ENCODE results near the gene TACC2.

The TACC2 gene

DNA sequence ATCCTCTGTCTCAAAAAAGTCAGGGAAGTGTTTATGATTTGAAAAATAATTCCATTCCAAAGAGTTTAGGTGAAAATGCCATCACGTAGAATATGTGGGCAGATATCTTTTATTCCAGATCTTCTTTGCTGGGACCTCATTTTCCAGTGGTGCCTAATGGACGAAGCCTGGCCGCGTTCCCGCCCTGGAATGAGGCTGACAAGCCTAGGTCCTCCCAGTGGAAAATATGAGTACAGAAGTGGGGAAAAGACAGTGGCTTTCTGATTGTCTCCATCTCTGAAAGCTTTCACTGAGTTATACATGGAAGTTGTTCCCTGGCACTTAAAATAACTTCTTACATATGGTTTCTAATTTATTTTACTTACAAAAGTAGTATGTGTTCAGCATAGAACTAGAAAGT lies 139.4 kb downstream of the TACC2 start:
- peak; percentile 68 for ATAC-seq
- no peak for TF ChIP-seq OSR1 (CRISPR knock-in tag; IDR thresholded peaks at IDR 0.05)
- TF ChIP-seq, protein P1, sequence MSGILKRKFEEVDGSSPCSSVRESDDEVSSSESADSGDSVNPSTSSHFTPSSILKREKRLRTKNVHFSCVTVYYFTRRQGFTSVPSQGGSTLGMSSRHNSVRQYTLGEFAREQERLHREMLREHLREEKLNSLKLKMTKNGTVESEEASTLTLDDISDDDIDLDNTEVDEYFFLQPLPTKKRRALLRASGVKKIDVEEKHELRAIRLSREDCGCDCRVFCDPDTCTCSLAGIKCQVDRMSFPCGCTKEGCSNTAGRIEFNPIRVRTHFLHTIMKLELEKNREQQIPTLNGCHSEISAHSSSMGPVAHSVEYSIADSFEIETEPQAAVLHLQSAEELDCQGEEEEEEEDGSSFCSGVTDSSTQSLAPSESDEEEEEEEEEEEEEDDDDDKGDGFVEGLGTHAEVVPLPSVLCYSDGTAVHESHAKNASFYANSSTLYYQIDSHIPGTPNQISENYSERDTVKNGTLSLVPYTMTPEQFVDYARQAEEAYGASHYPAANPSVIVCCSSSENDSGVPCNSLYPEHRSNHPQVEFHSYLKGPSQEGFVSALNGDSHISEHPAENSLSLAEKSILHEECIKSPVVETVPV (CRISPR knock-in tag; IDR thresholded peaks at IDR 0.05) = no peak
- no peak for TF ChIP-seq ZNF565 (CRISPR knock-in tag; conservative IDR thresholded peaks at IDR 0.05; ENCODE audit: low read depth)
- TF ChIP-seq PPARA (CRISPR knock-in tag; IDR thresholded peaks at IDR 0.05; ENCODE audit: borderline replicate concordance) = no peak
- TF ChIP-seq ESRRG (CRISPR knock-in tag; IDR thresholded peaks at IDR 0.05) = no peak
- no peak for TF ChIP-seq GLIS3 (CRISPR knock-in tag; IDR thresholded peaks at IDR 0.05)
- TF ChIP-seq TOX (CRISPR knock-in tag; IDR thresholded peaks at IDR 0.05; ENCODE audit: borderline replicate concordance) = no peak

DNA sequence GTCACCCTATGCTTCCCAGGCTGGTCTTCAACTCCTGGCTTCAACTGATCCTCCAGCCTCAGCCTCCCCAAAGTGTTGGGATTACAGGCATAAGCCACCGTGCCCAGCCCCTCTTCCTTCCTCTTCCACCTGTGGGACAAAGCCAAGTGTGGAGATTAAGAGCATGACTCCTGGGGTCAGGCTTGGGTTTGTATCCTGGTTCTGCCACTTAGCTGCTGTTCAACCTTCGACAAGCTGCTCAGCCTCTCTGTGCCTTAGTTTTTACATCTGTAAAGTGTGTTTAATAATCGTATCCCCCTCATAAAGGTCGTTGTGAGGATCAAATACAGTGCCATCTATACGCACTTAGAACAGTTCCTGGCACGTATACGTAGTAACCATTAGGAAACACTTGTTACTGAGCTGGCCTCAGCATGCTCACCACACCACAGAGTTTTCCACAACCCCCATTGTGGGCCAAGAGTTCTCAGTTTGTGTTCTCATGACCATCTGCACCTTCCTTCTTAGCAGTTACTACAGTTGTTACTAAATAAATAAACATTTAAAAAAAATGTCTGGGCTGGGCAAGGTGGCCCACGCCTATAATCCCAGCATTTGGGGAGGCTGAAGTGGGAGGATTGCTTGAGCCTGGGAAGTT lies 141.6 kb downstream of the TACC2 start:
- ATAC-seq = no peak
- no peak for TF ChIP-seq BACH2 (CRISPR knock-in tag; IDR thresholded peaks at IDR 0.05; ENCODE audit: borderline replicate concordance)
- TF ChIP-seq, protein P1 (CRISPR knock-in tag; IDR thresholded peaks at IDR 0.05) = no peak
- no peak for TF ChIP-seq CSDC2 (CRISPR knock-in tag; IDR thresholded peaks at IDR 0.05)
- TF ChIP-seq, protein P2, sequence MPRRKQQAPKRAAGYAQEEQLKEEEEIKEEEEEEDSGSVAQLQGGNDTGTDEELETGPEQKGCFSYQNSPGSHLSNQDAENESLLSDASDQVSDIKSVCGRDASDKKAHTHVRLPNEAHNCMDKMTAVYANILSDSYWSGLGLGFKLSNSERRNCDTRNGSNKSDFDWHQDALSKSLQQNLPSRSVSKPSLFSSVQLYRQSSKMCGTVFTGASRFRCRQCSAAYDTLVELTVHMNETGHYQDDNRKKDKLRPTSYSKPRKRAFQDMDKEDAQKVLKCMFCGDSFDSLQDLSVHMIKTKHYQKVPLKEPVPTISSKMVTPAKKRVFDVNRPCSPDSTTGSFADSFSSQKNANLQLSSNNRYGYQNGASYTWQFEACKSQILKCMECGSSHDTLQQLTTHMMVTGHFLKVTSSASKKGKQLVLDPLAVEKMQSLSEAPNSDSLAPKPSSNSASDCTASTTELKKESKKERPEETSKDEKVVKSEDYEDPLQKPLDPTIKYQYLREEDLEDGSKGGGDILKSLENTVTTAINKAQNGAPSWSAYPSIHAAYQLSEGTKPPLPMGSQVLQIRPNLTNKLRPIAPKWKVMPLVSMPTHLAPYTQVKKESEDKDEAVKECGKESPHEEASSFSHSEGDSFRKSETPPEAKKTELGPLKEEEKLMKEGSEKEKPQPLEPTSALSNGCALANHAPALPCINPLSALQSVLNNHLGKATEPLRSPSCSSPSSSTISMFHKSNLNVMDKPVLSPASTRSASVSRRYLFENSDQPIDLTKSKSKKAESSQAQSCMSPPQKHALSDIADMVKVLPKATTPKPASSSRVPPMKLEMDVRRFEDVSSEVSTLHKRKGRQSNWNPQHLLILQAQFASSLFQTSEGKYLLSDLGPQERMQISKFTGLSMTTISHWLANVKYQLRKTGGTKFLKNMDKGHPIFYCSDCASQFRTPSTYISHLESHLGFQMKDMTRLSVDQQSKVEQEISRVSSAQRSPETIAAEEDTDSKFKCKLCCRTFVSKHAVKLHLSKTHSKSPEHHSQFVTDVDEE (CRISPR knock-in tag; IDR thresholded peaks at IDR 0.05) = no peak
- no peak for TF ChIP-seq ZFP3 (CRISPR knock-in tag; IDR thresholded peaks at IDR 0.05)
- no peak for TF ChIP-seq ISL1 (CRISPR knock-in tag; IDR thresholded peaks at IDR 0.05)
- no peak for TF ChIP-seq ZNF8 (CRISPR knock-in tag; IDR thresholded peaks at IDR 0.05)
- no peak for TF ChIP-seq TOX (CRISPR knock-in tag; IDR thresholded peaks at IDR 0.05; ENCODE audit: borderline replicate concordance)
- no peak for TF ChIP-seq ARNTL (CRISPR knock-in tag; IDR thresholded peaks at IDR 0.05; ENCODE audit: borderline replicate concordance, low read depth)
- no peak for TF ChIP-seq ESRRG (CRISPR knock-in tag; IDR thresholded peaks at IDR 0.05)
- TF ChIP-seq ZFP30 (CRISPR knock-in tag; IDR thresholded peaks at IDR 0.05) = no peak
- no peak for TF ChIP-seq PATZ1 (CRISPR knock-in tag; IDR thresholded peaks at IDR 0.05; ENCODE audit: borderline replicate concordance)
- TF ChIP-seq TCF4 (CRISPR knock-in tag; IDR thresholded peaks at IDR 0.05; ENCODE audit: borderline replicate concordance) = no peak
- TF ChIP-seq SNAI2 (CRISPR knock-in tag; IDR thresholded peaks at IDR 0.05) = no peak
- no peak for TF ChIP-seq GLIS3 (CRISPR knock-in tag; IDR thresholded peaks at IDR 0.05)

- no peak for ATAC-seq
- TF ChIP-seq ARNTL (CRISPR knock-in tag; IDR thresholded peaks at IDR 0.05; ENCODE audit: borderline replicate concordance, low read depth) (no peak), TCF4 (CRISPR knock-in tag; IDR thresholded peaks at IDR 0.05; ENCODE audit: borderline replicate concordance) (no peak), RARB (CRISPR knock-in tag; IDR thresholded peaks at IDR 0.05) (no peak), PPARA (CRISPR knock-in tag; IDR thresholded peaks at IDR 0.05; ENCODE audit: borderline replicate concordance) (no peak), GLIS3 (CRISPR knock-in tag; IDR thresholded peaks at IDR 0.05) (no peak), ZNF70 (CRISPR knock-in tag; IDR thresholded peaks at IDR 0.05) (no peak), OSR1 (CRISPR knock-in tag; IDR thresholded peaks at IDR 0.05) (no peak), ZFP30 (CRISPR knock-in tag; IDR thresholded peaks at IDR 0.05) (no peak), ZC3H10 (CRISPR knock-in tag; IDR thresholded peaks at IDR 0.05) (no peak), ISL1 (CRISPR knock-in tag; IDR thresholded peaks at IDR 0.05) (no peak), ZNF8 (CRISPR knock-in tag; IDR thresholded peaks at IDR 0.05) (no peak), ZFP3 (CRISPR knock-in tag; IDR thresholded peaks at IDR 0.05) (no peak), SNAI2 (CRISPR knock-in tag; IDR thresholded peaks at IDR 0.05) (no peak), TOX (CRISPR knock-in tag; IDR thresholded peaks at IDR 0.05; ENCODE audit: borderline replicate concordance) (no peak)
- TF ChIP-seq, protein P3, sequence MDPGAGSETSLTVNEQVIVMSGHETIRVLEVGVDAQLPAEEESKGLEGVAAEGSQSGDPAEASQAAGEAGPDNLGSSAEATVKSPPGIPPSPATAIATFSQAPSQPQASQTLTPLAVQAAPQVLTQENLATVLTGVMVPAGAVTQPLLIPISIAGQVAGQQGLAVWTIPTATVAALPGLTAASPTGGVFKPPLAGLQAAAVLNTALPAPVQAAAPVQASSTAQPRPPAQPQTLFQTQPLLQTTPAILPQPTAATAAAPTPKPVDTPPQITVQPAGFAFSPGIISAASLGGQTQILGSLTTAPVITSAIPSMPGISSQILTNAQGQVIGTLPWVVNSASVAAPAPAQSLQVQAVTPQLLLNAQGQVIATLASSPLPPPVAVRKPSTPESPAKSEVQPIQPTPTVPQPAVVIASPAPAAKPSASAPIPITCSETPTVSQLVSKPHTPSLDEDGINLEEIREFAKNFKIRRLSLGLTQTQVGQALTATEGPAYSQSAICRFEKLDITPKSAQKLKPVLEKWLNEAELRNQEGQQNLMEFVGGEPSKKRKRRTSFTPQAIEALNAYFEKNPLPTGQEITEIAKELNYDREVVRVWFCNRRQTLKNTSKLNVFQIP (CRISPR knock-in tag; IDR thresholded peaks at IDR 0.05; ENCODE audit: borderline replicate concordance, low read depth) = no peak
- TF ChIP-seq, protein P1 (CRISPR knock-in tag; IDR thresholded peaks at IDR 0.05) = no peak
- TF ChIP-seq, protein P2 (CRISPR knock-in tag; IDR thresholded peaks at IDR 0.05) = no peak
These were observed 143.4 kb downstream of the TACC2 start for GRCh38 chr10:122132331-122132755.

Data from SK-N-SH treated with all-trans-retinoic acid at 6 μM for 48 hours (cell line).